ENCODE measurements around the gene HNRNPA0. TPM values are rescaled to one million over a fixed set of nuclear protein-coding genes. Genes with fewer than 3 reads are reported as not detected.

Gene HNRNPA0
- polyA plus RNA-seq, 1 donor (not counting 4 experiments of a cell fraction or from before 2014, with no cell fraction given), result 11.4 TPM

DNA sequence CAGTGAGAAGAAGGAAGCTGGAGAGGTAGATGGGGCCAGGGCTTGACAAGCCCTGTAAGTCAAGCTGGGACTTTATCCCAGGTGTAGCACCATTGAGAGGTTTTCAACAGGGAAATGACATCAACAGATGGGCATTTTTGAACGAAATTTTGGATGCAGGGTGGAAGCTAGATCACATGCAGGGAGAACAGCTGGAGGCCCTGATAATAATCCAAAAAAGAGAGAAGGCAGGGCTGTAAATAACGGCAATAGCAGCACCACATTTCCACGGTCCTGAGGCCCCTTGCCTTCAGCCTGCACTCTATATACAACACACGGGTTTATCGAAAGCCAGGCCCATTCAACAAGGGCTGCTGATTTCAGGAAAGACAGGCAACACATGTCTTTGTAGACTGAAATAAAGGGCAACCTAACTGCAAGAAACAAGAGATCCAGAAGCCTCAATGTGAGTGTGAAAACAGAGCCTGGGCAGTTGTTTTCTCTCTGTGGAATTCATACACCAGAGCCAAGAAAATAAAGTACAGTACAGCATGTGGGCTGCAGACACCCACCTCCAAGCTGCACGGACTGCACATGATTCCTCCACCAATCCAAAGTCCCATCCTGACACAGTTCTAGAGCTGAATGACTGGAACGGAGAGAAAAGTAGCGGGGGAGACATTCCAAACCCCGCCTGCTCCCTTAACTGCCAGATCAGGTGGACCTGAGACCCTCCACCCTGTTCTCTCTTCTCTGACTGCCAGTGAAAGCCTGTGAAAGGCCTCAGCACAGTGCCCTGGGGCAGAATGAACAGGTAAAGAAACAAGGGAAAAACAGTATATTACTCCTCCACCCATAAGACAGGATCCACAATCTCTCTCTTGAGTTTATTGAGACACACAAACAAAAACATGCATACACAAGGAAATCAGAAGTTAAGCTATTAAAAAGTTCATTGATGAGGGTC lies 54.6 kb downstream of the HNRNPA0 start:
- no peak overlapping the region for H3K9ac ChIP-seq (ENCODE audit: control insufficient read depth, extremely low read depth, insufficient read depth, low read length)
- no peak overlapping the region for H3K4me2 ChIP-seq (ENCODE audit: control insufficient read depth, extremely low read depth, insufficient read depth, low read depth, low read length)
- no peaks in the 10 kb centered on the region for H4K20me1 ChIP-seq (ENCODE audit: control insufficient read depth, extremely low read depth, insufficient read depth, low read length)
- H2AFZ ChIP-seq (ENCODE audit: control insufficient read depth, low read length), result no peak overlapping the region
- no peaks in the 10 kb centered on the region for H3K4me1 ChIP-seq (ENCODE audit: control insufficient read depth, extremely low read depth, insufficient read depth, low read length)
- H3K4me3 ChIP-seq (ENCODE audit: control insufficient read depth in 2 of 3, extremely low read depth in 1 of 3, insufficient read depth in 2 of 3, low read depth in 1 of 3, low read length in 3 of 3), result no peak overlapping the region
- no peaks in the 10 kb centered on the region for H3K9me1 ChIP-seq (ENCODE audit: control insufficient read depth, extremely low read depth, insufficient read depth, low read length)
- dilution Hi-C loops (cut with MboI; ENCODE audit: extremely low pct_ligation_motif_present, low sequenced_read_pairs), result no loop called here
- FAIRE-seq (no peak), DNase-seq (ENCODE audit: low read depth, low spot score) (no peak)
- H3K9me3 ChIP-seq (ENCODE audit: control insufficient read depth, low read depth, low read length), result no peaks in the 10 kb centered on the region
- no peaks in the 10 kb centered on the region for H3K27me3 ChIP-seq (ENCODE audit: control insufficient read depth, extremely low read depth, insufficient read depth, low read length)
- H3K79me2 ChIP-seq (ENCODE audit: control insufficient read depth, insufficient read depth, low read length), result no peaks in the 10 kb centered on the region
- H3K36me3 ChIP-seq (ENCODE audit: control insufficient read depth in 2 of 2, extremely low read depth in 1 of 2, insufficient read depth in 2 of 2, low read length in 2 of 2), result no peaks in the 10 kb centered on the region
- no peak overlapping the region for H3K27ac ChIP-seq (ENCODE audit: control insufficient read depth, insufficient read depth, low read length)
- no peak for TF ChIP-seq EZH2 (IDR thresholded peaks at IDR 0.05; ENCODE audit: low read length)
- TF ChIP-seq, protein P1, sequence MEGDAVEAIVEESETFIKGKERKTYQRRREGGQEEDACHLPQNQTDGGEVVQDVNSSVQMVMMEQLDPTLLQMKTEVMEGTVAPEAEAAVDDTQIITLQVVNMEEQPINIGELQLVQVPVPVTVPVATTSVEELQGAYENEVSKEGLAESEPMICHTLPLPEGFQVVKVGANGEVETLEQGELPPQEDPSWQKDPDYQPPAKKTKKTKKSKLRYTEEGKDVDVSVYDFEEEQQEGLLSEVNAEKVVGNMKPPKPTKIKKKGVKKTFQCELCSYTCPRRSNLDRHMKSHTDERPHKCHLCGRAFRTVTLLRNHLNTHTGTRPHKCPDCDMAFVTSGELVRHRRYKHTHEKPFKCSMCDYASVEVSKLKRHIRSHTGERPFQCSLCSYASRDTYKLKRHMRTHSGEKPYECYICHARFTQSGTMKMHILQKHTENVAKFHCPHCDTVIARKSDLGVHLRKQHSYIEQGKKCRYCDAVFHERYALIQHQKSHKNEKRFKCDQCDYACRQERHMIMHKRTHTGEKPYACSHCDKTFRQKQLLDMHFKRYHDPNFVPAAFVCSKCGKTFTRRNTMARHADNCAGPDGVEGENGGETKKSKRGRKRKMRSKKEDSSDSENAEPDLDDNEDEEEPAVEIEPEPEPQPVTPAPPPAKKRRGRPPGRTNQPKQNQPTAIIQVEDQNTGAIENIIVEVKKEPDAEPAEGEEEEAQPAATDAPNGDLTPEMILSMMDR (optimal IDR thresholded peaks at IDR 0.05 in 1 of 3, IDR thresholded peaks at IDR 0.05 in 1 of 3, conservative IDR thresholded peaks at IDR 0.05 in 1 of 3; ENCODE audit: extremely low read depth in 1 of 3, insufficient read depth in 2 of 3, low read length in 3 of 3), result no peak

DNA sequence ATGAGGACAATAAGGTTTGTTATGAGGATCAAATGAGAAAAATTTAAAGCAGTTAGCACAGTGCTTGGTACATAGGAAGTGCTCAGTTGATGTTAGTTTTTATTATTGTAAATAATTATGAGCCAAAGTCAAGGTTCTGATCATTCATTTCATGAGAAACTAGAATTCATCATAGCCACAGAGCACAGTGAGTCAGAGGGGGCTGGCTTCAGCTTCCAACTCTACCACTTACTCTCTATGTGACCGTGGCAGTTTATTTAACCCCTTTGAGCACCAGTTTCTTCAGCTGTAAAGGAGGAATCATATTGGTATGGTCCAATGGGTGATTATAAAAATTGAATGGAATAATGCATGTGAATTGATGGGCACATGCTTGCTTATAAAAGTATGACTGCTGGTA lies 57.7 kb downstream of the HNRNPA0 start:
- FAIRE-seq, result no peak
- H3K4me2 ChIP-seq (ENCODE audit: control insufficient read depth, extremely low read depth, insufficient read depth, low read depth, low read length), result no peak overlapping the region
- no peak overlapping the region for H3K9ac ChIP-seq (ENCODE audit: control insufficient read depth, extremely low read depth, insufficient read depth, low read length)
- H3K27me3 ChIP-seq (ENCODE audit: control insufficient read depth, extremely low read depth, insufficient read depth, low read length), result no peaks in the 10 kb centered on the region
- H3K9me1 ChIP-seq (ENCODE audit: control insufficient read depth, extremely low read depth, insufficient read depth, low read length), result no peaks in the 10 kb centered on the region
- no peak overlapping the region for H3K4me3 ChIP-seq (ENCODE audit: control insufficient read depth in 2 of 3, extremely low read depth in 1 of 3, insufficient read depth in 2 of 3, low read depth in 1 of 3, low read length in 3 of 3)
- no peaks in the 10 kb centered on the region for H3K4me1 ChIP-seq (ENCODE audit: control insufficient read depth, extremely low read depth, insufficient read depth, low read length)
- TF ChIP-seq, protein P1 (optimal IDR thresholded peaks at IDR 0.05 in 1 of 3, IDR thresholded peaks at IDR 0.05 in 1 of 3, conservative IDR thresholded peaks at IDR 0.05 in 1 of 3; ENCODE audit: extremely low read depth in 1 of 3, insufficient read depth in 2 of 3, low read length in 3 of 3), result no peak
- TF ChIP-seq EZH2 (IDR thresholded peaks at IDR 0.05; ENCODE audit: low read length), result no peak
- H3K9me3 ChIP-seq (ENCODE audit: control insufficient read depth, low read depth, low read length), result no peaks in the 10 kb centered on the region
- H4K20me1 ChIP-seq (ENCODE audit: control insufficient read depth, extremely low read depth, insufficient read depth, low read length), result no peaks in the 10 kb centered on the region
- dilution Hi-C loops (cut with MboI; ENCODE audit: extremely low pct_ligation_motif_present, low sequenced_read_pairs), result no loop called here
- no peak overlapping the region for H2AFZ ChIP-seq (ENCODE audit: control insufficient read depth, low read length)
- no peaks in the 10 kb centered on the region for H3K36me3 ChIP-seq (ENCODE audit: control insufficient read depth in 2 of 2, extremely low read depth in 1 of 2, insufficient read depth in 2 of 2, low read length in 2 of 2)
- H3K79me2 ChIP-seq (ENCODE audit: control insufficient read depth, insufficient read depth, low read length), result no peaks in the 10 kb centered on the region
- no peak for DNase-seq (ENCODE audit: low read depth, low spot score)
- no peak overlapping the region for H3K27ac ChIP-seq (ENCODE audit: control insufficient read depth, insufficient read depth, low read length)

Data from keratinocyte (primary cell).